ENCODE results near the gene LIAS.

GRCh38 chr4:39410415-39410814 is 48.4 kb upstream of the LIAS start:
- TF ChIP-seq CTCF (IDR thresholded peaks at IDR 0.05) (no peak), POLR2A (IDR thresholded peaks at IDR 0.05) (no peak), POLR2AphosphoS5 (IDR thresholded peaks at IDR 0.05) (no peak)

Data from transverse colon (tissue), 4 donors.